T follicular helper cell (primary cell): Measurements from ENCODE around the gene CDC42EP4.
"Not testable (repeated sequence)": the region's sequence is repeated elsewhere in the genome, so short reads cannot be mapped to it uniquely, and the experiment has no call there.

Experiments used
- DNase-seq: peaks from one replicate; pipeline ENCODE4 v3.0.0-alpha.2; 2020; ENCODE audit warnings: low read depth

Gene CDC42EP4

GRCh38 chr17:73343168-73343634 lies 31.4 kb upstream of the CDC42EP4 start:
- DNase-seq: no peak

- no peak for DNase-seq
Measured at GRCh38 chr17:73342541-73343167, 30.9 kb upstream of the CDC42EP4 start.

GRCh38 chr17:73342050-73342522 lies 30.3 kb upstream of the CDC42EP4 start:
- no peak for DNase-seq

DNA sequence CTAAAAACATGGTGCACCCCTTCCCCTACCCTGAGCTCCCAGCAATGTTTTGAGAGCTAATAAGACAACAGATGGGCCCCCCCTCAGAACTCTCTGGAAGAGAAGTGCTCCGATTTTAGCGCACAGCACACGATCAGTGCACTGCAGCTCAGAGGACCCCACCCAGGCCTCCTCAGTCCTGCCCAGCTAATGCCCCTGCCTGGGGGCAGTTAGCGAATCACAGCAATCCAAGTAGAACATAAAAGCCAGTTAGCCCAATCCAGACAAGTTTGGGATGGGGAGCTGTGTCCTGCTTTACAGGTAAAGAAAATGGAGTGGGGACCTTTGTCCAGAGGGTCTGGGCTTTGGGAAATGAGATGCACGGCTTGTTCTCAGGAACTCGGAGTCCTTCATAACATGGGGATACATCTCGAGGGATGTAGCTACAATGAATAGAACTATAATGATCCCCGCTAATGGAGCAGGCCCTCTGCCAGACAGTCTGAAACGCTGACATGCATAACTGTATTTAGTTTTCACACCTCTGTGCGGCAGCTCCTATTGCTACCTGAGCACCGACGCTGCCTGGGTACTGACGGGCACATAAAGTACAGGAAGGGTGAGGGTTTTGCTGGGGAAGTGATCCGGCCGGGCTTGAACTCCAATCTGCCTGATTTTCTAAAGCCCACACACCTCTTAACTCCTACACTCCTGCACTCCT lies 29.7 kb upstream of the CDC42EP4 start:
- no peak for DNase-seq

DNA sequence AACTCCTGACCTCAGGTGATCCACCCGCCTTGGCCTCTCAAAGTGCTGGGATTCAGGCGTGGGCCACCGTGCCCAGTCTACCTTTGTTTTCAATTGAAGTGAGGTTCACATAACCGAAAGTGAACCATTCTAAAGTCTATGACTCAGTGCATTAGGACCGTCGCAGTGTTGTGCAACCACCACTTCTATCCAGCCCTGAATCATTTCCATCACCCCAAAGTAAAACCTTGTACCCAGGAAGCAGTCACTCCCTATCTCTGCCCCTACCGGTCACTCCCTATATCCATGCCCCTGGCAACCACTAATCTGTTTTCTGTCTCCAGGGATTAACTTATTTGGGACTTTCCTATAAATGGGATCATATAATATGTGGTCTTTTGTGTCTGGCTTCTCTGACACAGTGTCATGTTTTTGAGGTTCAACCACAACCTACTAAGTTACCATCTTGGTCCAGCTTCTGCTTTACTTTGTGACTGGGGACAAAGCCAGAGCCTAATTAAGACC lies 28.3 kb upstream of the CDC42EP4 start:
- no peak for DNase-seq

DNA sequence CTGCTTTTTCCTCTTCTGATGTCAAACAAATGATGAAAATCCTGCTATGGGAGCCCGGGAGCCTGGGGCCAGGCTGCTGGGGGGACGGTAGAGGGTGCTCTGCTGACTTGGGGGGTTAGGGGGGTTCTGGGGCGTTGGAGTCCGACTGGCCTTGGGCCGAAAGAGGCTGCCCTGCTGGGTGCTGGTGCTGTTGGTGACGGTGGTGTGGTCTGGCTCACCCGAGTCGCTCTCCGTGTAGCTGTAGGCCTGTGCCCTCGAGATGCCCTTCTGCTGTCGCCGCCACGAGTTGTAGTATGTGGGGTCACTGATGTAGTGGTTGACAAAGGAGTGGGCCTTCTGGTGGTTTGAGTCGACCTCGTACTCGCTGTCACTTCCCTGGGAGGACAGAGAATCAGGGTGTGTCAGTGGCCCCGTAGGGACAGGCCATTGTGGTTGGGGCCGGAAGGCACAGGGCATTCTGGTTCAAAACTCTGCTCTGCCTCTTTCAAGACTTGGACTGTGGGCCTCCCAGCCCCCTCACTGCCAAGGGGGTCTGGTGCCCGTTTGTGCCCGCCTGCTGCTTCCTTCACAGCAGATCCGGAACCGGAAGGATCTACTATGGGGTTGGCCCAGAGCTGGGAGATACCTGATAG lies 26.9 kb upstream of the CDC42EP4 start:
- DNase-seq: no peak

DNA sequence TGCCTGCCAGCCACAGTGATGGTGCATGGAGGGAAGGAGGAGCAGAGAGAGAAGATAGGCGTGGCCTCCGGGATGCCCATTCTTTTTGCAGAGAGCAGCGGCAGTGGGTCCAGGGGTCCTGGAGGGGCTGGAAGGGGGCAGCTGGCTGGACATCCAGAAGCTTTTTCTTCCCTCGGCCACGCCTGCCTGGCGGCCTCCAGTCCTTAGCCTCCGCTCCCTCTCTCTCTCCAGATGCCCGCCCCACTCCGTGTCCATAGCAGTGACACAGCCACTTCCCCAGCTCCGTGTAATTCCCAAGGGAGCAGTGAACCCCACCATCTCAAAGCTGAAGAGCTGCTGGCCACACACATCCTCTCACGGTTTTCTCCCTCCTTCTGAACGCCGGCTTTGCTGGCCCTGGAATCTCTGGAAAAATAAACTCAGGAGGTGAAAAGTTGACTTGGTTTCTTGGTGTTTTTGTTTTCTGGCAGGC lies 26.3 kb upstream of the CDC42EP4 start:
- no peak for DNase-seq

DNA sequence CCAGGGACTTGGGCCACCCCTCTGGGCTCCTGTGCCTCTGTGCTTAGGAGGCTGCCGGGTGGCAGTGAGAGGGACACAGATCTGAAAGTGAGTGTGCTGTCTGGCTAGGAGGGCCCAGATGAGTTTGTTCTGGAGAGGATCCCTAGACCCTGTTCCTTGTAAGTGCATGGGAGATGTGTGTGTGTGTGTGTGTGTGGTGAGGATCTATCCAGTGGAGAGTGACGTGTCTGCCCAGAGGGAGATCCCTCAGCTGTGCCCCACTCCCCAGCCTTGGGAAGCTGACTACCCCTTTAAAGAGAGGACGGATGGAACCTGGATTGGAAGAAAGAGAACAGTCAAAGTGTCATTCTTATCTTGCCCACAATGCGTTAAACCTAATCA lies 25.5 kb upstream of the CDC42EP4 start:
- no peak for DNase-seq

DNA sequence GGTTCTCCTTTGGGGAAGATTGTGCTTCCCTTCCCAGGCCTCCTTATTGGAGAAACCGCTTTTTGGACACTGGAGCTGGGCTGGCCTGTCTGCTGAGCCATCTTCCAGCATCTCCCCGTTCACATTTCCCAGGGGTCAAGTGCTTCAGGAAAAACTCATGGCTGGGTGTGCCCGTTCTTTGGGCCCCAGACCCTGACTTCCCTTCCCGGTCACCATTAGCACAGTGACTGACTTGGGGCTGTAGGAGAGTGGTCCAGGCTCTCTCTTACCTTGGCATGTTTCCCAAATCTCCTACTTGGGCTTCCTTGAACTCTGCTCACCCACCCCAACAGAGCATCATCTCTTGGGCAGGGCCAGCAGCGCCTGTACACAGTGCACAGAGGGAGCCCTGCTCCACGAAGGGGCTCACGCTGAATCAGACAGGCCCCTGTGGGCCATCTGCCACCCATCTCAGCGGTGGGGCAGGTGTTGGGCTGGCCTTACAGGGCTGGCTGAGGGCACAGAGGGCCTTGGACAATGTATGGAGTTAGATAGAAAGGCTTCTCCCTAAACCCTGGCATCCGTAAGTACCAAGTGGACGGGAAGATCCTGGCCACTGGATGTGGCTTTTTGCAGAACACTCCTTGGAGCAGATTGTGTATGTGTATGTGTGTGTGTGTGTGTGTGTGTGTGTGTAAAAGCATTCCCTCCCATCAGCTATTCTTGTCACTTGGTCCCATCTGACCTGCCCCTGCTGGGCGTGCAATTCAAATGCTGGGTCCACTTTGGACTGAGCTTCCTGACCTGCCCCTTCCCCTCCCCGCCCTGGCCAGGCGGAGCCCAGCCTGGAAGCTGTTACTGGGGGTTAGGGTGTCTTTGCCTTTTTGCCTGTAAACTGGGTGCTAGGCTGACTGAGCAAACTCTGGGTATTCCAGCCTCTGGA lies 24.9 kb upstream of the CDC42EP4 start:
- DNase-seq: no peak

GRCh38 chr17:73335591-73336407 lies 24.0 kb upstream of the CDC42EP4 start:
- DNase-seq: no peak

GRCh38 chr17:73334771-73335513 lies 23.1 kb upstream of the CDC42EP4 start:
- DNase-seq: no peak

GRCh38 chr17:73333445-73333844 lies 21.6 kb upstream of the CDC42EP4 start:
- DNase-seq: not testable (repeated sequence)

- DNase-seq: no peak
Measured at GRCh38 chr17:73331060-73331459, 19.3 kb upstream of the CDC42EP4 start.

DNA sequence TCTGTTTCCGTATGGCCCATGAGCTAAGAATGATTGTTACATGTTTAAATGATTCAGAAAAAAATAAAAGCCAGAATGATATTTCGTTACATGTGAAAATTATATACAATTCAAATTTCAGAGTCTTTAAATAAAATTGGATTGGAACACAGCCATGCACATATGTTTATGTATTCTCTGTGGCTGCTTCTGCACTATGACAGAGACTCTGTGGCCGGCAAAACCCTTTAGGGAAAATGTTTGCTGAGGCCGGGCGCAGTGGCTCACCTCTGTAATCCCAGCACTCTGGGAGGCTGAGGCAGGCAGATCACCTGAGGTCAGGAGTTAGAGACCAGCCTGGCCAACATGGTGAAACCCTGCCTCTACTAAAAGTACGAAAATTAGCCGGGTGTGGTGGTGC lies 15.9 kb upstream of the CDC42EP4 start:
- DNase-seq: no peak

DNA sequence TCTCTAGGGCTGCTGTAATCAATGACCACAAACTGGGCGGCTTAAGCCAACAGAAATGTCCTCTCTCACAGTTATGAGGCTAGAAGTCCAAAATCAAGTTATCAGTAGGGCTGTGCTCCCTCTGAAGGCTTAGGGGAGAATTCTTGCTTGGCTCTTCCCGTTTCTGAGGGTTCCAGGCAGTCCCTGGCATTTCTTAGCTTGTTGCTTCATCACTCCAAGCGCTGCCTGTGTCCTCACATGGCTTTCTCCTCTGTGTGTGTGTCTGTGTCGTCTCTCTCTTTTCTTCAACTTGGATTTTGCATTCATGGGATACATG lies 13.7 kb upstream of the CDC42EP4 start:
- no peak for DNase-seq

DNA sequence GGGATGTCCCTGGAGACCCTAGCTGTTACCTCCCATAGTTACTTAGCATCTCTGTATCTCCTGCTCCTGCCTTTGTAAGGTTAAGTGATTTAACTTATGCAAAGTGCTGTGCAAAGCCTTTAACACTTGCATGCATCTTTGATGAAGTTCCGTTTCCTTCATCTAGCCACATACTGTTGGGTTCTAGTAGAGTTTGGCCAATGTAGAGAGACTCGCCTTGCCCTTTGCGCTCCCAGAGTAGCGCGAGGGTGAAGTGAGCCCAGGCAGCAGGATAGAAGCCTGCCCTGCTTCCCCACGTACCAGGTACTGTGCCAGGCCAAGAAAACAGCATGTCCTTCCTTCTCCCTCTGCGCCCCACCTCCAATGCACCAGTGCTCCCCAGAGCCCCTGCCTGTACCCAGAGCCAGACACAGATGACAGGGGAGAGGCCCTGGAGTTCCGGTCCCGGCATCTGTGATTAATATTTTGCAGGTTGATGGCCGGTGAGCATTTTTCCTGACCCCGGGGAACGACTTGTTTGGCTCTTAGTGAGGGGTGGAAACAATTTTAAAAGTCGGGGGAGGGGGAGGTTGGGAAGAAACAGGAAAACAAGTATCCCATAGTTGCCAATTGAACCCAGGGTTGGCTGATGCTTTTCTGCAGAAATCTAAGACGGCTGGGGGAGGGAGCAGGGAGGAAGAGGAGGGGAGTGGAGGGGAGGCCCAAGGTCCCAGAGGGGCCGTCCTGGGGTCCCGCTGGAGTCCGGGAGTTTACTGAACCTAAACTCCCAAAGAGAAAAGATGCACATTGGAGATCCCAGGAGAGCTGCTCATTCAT lies 13.1 kb upstream of the CDC42EP4 start:
- DNase-seq: no peak

GRCh38 chr17:73324160-73324475 lies 12.3 kb upstream of the CDC42EP4 start:
- DNase-seq: no peak

DNA sequence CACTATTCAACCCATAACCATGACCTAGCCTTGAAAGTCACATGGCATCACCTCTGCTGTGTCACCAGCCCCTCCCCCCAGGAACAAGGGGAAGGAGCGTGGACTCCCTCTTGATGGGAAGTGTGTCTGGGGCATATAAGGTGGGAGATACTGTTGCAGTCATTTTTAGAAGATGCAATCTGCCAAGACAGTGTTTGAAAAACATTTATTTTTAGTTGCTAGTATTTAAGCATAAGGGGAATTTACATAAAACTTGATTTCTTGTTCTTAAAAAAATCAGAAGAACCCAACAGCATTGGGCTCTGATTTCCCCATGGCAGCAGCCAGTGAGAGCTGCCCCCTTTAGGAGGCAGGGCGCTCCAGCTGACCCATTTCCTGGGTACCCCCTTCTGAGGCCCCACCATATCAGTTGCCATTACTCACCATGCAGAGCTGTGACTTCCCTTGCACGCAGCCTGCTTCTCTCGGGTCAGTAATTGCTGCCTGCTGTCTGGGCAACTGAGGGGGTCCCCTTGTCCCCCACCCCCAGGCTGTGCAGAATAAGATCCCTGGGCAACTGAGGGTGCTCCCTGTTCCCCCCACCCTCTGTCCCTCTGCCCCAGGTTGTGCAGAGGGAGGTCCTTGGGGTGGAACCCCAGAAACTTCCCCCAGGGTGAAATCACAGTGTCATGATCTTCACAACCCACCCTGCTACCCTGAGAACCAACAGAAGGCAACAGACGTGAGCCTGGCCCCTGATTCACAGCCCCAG lies 11.8 kb upstream of the CDC42EP4 start:
- DNase-seq: no peak
